Testis (tissue), 3 donors: ENCODE data around the gene SND1. TPM values are rescaled to one million over a fixed set of nuclear protein-coding genes. Genes with fewer than 3 reads are reported as not detected.

Experiments used
- DNase-seq: peaks from one replicate; pipeline ENCODE4 v3.0.0-alpha.2; 2019
- H3K27ac ChIP-seq, 2 donors: fragments of 200-600 bp; sonication (generic); one replicate each; pipeline ENCODE4 v1.5.1; 2019
- H3K27me3 ChIP-seq: fragments of 200-600 bp; sonication (generic); one replicate; pipeline ENCODE4 v1.5.1; 2019
- H3K36me3 ChIP-seq: fragments of 200-600 bp; sonication (generic); one replicate; pipeline ENCODE4 v1.5.1; 2017; ENCODE audit warnings: low read depth; ENCODE audit errors: missing control alignments
- H3K4me1 ChIP-seq: fragments of 200-600 bp; sonication (generic); one replicate; pipeline ENCODE4 v1.5.1; 2019
- H3K4me3 ChIP-seq, 2 donors: fragments of 200-600 bp; sonication (generic); one replicate each; pipeline ENCODE4 v1.5.1; 2017 to 2019
- H3K9me3 ChIP-seq: fragments of 200-600 bp; sonication (generic); one replicate; pipeline ENCODE4 v1.5.1; 2017
- POLR2A ChIP-seq: fragments of 450-650 bp; IDR thresholded peaks from one replicate; pipeline ENCODE4 v1.6.1; 2017; ENCODE audit warnings: antibody characterized with exemption, mild to moderate bottlenecking, moderate library complexity
- WGBS, 2 donors: methylation state at CpG; one replicate each; pipeline ENCODE4 v1.1.5; 2018; 5-methylcytosine and 5-hydroxymethylcytosine counted together
- intact Hi-C: fragments of 100-400 bp; cut with DNase I; formaldehyde crosslinking; loops from one replicate; pipeline ENCODE4 v1.15.1; 2023; ENCODE audit warnings: low total_unique reads
- polyA plus RNA-seq: library from polyadenylated mRNA; stranded (reverse); fragments of 350-450 nt; fragmentation: Illumina TruSeq; extraction: RNeasy Lipid Tissue Mini Kit (QIAGEN cat#74804); gene quantifications from one replicate; pipeline ENCODE4 v1.2.3, GENCODE V29; 2014; ENCODE audit warnings: low read depth, low replicate concordance; ENCODE audit not compliant: insufficient read depth
- total RNA-seq, 2 donors: library from RNA; depleted of rRNA; stranded (reverse); fragments of >200 nt; gene quantifications; one replicate each; pipeline ENCODE4 v1.2.3, GENCODE V29; 2016
- TF ChIP-seq, protein P1 (sequence below), 3 experiments: fragments of 450-650 bp in 2 of 3; fragments of 200-600 bp in 1 of 3; sonication (generic) in 1 of 3; IDR thresholded peaks; one replicate each; pipeline ENCODE4 v1.5.1; 2016 to 2019; ENCODE audit warnings: antibody characterized with exemption in 3 of 3, mild to moderate bottlenecking in 2 of 3, moderate library complexity in 1 of 3

SND1 gene
- total and polyA plus RNA-seq, 3 donors from 2014 or later = 132 to 207 (median 179) TPM

DNA sequence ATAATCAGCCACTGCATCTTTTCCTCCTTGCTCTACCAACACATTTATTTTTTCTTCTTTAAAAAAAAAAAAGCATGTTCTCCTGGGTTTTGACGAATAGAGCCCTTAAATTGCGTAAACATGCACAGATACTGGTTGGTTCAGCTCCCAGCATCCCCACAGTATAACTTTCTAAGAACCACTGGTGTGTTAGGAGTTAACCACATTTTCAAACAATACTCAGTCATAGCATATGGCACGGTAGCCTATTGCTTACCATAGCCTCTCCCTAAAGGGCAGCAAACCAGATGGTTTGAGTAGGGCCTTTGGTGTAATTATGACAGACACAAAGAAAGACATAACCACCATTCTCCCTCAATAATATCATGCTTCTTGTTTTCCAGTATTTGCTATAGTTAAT lies 234.3 kb downstream of the SND1 start:
- TF ChIP-seq POLR2A = no peak
- TF ChIP-seq, protein P1, sequence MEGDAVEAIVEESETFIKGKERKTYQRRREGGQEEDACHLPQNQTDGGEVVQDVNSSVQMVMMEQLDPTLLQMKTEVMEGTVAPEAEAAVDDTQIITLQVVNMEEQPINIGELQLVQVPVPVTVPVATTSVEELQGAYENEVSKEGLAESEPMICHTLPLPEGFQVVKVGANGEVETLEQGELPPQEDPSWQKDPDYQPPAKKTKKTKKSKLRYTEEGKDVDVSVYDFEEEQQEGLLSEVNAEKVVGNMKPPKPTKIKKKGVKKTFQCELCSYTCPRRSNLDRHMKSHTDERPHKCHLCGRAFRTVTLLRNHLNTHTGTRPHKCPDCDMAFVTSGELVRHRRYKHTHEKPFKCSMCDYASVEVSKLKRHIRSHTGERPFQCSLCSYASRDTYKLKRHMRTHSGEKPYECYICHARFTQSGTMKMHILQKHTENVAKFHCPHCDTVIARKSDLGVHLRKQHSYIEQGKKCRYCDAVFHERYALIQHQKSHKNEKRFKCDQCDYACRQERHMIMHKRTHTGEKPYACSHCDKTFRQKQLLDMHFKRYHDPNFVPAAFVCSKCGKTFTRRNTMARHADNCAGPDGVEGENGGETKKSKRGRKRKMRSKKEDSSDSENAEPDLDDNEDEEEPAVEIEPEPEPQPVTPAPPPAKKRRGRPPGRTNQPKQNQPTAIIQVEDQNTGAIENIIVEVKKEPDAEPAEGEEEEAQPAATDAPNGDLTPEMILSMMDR (IDR thresholded peaks at IDR 0.05) = no peak
- Histone ChIP-seq H3K9me3 (no peaks in the 10 kb centered on the region), H3K27ac (no peak overlapping the region), H3K4me3 (no peak overlapping the region), H3K36me3 (no peaks in the 10 kb centered on the region), H3K27me3 (no peaks in the 10 kb centered on the region), H3K4me1 (peaks cover 35% of the 10 kb centered on the region)
- no peak for DNase-seq
- 75 to 82% methylated on average over 3 of the region's 3 CpGs for WGBS, 2 donors
- intact Hi-C loops = no loop called here

DNA sequence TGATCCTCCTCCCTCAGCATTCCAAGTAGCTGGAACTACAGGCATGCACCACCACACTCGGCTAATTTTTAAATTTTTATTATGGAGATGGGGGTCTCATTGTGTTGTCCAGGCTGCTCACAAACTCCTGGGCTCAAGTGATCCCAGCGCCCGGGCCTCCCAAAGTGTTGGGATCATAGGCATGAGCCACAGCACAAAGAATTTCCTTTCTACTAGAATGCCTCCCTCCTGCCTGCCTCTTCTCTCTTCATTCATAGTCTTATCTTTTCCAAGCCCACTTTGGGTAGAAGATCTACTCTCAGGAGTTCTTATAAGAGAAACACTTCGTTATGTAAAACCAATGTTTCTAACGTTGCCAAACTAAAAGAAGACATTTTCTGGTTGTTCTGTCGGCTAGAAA lies 235.1 kb downstream of the SND1 start:
- Histone ChIP-seq H3K27ac (peak overlapping the region; percentile 13 to 33), H3K4me1 (peaks cover 35% of the 10 kb centered on the region)
- 52 to 70% methylated on average over 6 of the region's 6 CpGs for WGBS, 2 donors

DNA sequence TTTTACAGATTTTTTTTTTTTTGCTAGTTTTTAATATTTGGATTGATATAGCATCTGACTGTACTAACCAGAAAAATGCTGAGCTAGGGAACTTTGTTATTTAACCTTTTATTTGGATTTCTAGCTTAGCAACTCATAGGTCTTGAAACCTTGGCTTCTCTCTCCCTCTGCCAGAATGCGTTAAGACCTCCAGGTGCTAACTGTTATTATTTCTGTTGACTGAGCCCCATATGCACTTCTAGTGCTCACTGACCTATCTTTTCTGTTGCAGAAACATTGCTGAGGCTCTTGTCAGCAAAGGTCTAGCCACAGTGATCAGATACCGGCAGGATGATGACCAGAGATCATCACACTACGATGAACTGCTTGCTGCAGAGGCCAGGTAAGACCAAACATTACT lies 235.6 kb downstream of the SND1 start:
- intact Hi-C loops = no loop called here
- Histone ChIP-seq H3K36me3 (no peaks in the 10 kb centered on the region), H3K27me3 (no peaks in the 10 kb centered on the region), H3K9me3 (no peaks in the 10 kb centered on the region), H3K4me3 (no peak overlapping the region), H3K27ac (peak overlapping the region; percentile 13 to 33), H3K4me1 (peaks cover 35% of the 10 kb centered on the region)
- no peak for DNase-seq
- TF ChIP-seq, protein P1 (IDR thresholded peaks at IDR 0.05) = no peak
- no peak for TF ChIP-seq POLR2A
- WGBS, 2 donors = 64 to 71% methylated on average over 3 of the region's 3 CpGs

More for the DNA sequence above, 235.1 kb downstream of the SND1 start:
- TF ChIP-seq, protein P1 (IDR thresholded peaks at IDR 0.05) = no peak
- TF ChIP-seq POLR2A = no peak
- intact Hi-C loops = no loop called here
- no peaks in the 10 kb centered on the region for H3K36me3 ChIP-seq
- no peak for DNase-seq
- no peak overlapping the region for H3K4me3 ChIP-seq
- no peaks in the 10 kb centered on the region for H3K27me3 ChIP-seq
- no peaks in the 10 kb centered on the region for H3K9me3 ChIP-seq

DNA sequence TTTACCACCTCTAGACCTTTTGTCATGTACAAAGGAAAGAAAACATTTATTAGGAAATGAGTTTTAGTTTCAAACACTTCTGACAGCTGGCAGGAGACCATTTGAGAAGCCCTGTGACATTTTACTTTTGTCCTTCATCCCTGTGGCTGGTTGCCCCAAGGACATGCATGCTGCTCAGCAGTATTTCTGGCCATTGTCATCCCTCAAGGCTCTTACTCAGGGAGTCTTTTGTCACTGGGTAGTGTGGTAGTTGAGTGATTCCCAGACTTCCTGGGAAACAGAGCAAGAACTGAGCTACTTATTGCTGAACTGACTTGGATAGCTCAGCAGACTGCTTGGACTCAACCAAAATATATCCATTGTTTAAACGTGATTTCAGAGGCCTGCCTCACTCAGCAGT lies 236.4 kb downstream of the SND1 start:
- no peaks in the 10 kb centered on the region for H3K9me3 ChIP-seq
- intact Hi-C loops = no loop called here
- 43 to 48% methylated on average over 1 of the region's 1 CpG for WGBS, 2 donors
- H3K4me1 ChIP-seq = peaks cover 34% of the 10 kb centered on the region
- no peak overlapping the region for H3K4me3 ChIP-seq
- TF ChIP-seq POLR2A = no peak
- TF ChIP-seq, protein P1 (IDR thresholded peaks at IDR 0.05) = no peak
- H3K27me3 ChIP-seq = no peaks in the 10 kb centered on the region
- H3K27ac ChIP-seq = no peak overlapping the region
- no peak for DNase-seq
- H3K36me3 ChIP-seq = no peaks in the 10 kb centered on the region

DNA sequence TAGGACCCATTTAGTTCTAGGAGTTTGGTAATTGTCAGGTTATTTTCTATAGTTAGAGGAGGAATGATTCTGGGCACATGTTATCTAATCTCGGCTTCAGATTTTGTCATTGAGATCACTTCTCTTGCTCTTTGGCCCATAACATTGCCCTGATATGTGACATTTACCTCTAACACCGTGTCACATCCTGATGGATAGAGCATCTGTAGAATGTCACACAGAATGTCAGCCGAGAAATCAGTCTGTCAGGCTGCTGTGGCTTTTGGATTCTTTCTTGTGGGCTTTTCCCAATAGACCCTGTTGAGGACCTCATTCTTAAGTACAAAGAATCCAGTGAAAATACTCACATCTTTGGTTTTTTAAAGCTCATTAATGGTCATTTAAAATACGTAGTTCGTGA lies 236.8 kb downstream of the SND1 start:
- Histone ChIP-seq H3K27ac (no peak overlapping the region), H3K4me3 (no peak overlapping the region), H3K9me3 (no peaks in the 10 kb centered on the region), H3K36me3 (no peaks in the 10 kb centered on the region), H3K27me3 (no peaks in the 10 kb centered on the region), H3K4me1 (peaks cover 30% of the 10 kb centered on the region)
- DNase-seq = no peak
- no peak for TF ChIP-seq POLR2A
- TF ChIP-seq, protein P1 (IDR thresholded peaks at IDR 0.05) = no peak
- intact Hi-C loops = no loop called here
- WGBS, 2 donors = 92% methylated on average over 5 of the region's 5 CpGs
